Neural cell (in vitro differentiated cells): ENCODE results near the gene KBTBD6. TPM values are rescaled to one million over a fixed set of nuclear protein-coding genes. Genes with fewer than 3 reads are reported as not detected.

Experiments
- H2AFZ ChIP-seq: fragments of 200-600, 300-800 bp; sonication (generic), shearing (Covaris generic); 2 replicates; pipeline ENCODE4 v1.6.0; 2014; ENCODE audit warnings: low read depth, mild to moderate bottlenecking, antibody characterized with exemption, low read length, moderate library complexity
- H3F3A ChIP-seq: fragments of 200-600 bp; shearing (Covaris generic); 2 replicates; pipeline ENCODE4 v1.6.1; 2016; ENCODE audit warnings: mild to moderate bottlenecking, moderate library complexity, mixed read lengths, antibody characterized with exemption, low read length; ENCODE audit not compliant: insufficient read depth, poor library complexity, severe bottlenecking
- H3K27ac ChIP-seq: fragments of 200-600, 300-800 bp; sonication (generic), shearing (Covaris generic); 2 replicates; pipeline ENCODE4 v1.5.1; 2014; ENCODE audit warnings: mild to moderate bottlenecking, low read length, moderate library complexity
- H3K27me3 ChIP-seq: fragments of 300-800, 200-600 bp; sonication (generic), shearing (Covaris generic); 2 replicates; pipeline ENCODE4 v1.6.0; 2014; ENCODE audit warnings: mild to moderate bottlenecking, low read depth, low read length, moderate library complexity; ENCODE audit not compliant: insufficient read depth
- H3K36me3 ChIP-seq: fragments of 300-800, 200-600 bp; sonication (generic), shearing (Covaris generic); 2 replicates; pipeline ENCODE4 v1.5.1; 2014; ENCODE audit warnings: mild to moderate bottlenecking, antibody characterized with exemption, low read length, moderate library complexity; ENCODE audit not compliant: insufficient read depth
- H3K4me2 ChIP-seq: fragments of 300-800, 200-600 bp; sonication (generic), shearing (Covaris generic); 2 replicates; pipeline ENCODE4 v1.6.0; 2014; ENCODE audit warnings: mild to moderate bottlenecking, low read length
- H3K4me3 ChIP-seq: fragments of 300-800, 200-600 bp; sonication (generic), shearing (Covaris generic); 2 replicates; pipeline ENCODE4 v1.5.1; 2014; ENCODE audit warnings: mild to moderate bottlenecking, low read length, moderate library complexity
- H3K79me2 ChIP-seq: fragments of 200-600 bp; shearing (Covaris generic); replicated peaks from 2 replicates; pipeline ENCODE4 v1.6.0; 2014; ENCODE audit warnings: mild to moderate bottlenecking, low read length, moderate library complexity; ENCODE audit not compliant: insufficient read depth
- H3K9ac ChIP-seq: fragments of 300-800, 200-600 bp; sonication (generic), shearing (Covaris generic); 2 replicates; pipeline ENCODE4 v1.6.1; 2016; ENCODE audit warnings: mild to moderate bottlenecking, low read length, mixed read lengths
- H3K9me2 ChIP-seq: fragments of 200-600 bp; shearing (Covaris generic); 2 replicates; pipeline ENCODE4 v1.6.1; 2016; ENCODE audit warnings: mild to moderate bottlenecking, low read length, mixed read lengths; ENCODE audit not compliant: insufficient read depth
- H3K9me3 ChIP-seq: fragments of 200-600, 300-800 bp; sonication (generic), shearing (Covaris generic); 2 replicates; pipeline ENCODE4 v1.6.1; 2016; ENCODE audit warnings: mild to moderate bottlenecking, mixed run types, low read length, moderate library complexity, mixed read lengths
- H4K20me1 ChIP-seq: fragments of 200-600 bp; shearing (Covaris generic); 2 replicates; pipeline ENCODE4 v1.6.1; 2016; ENCODE audit warnings: mild to moderate bottlenecking, mixed run types; ENCODE audit not compliant: insufficient read depth
- CTCF ChIP-seq: fragments of 450-650 bp; IDR thresholded peaks from 2 replicates; pipeline ENCODE4 v1.5.1; 2014; ENCODE audit warnings: antibody characterized with exemption, mild to moderate bottlenecking, moderate library complexity; ENCODE audit not compliant: poor library complexity, severe bottlenecking
- EP300 ChIP-seq: fragments of 450-650 bp; conservative IDR thresholded peaks from 2 replicates; pipeline ENCODE4 v1.6.1; 2014; ENCODE audit warnings: antibody characterized with exemption, mild to moderate bottlenecking, moderate library complexity; ENCODE audit not compliant: poor library complexity, severe bottlenecking
- EZH2 ChIP-seq: fragments of 200-600, 300-800 bp; shearing (Covaris generic), sonication (generic); IDR thresholded peaks from 2 replicates; pipeline ENCODE4 v1.6.1; 2014; ENCODE audit warnings: antibody characterized with exemption, low read length, borderline replicate concordance, mild to moderate bottlenecking; ENCODE audit not compliant: insufficient read depth, poor library complexity, severe bottlenecking
- MXI1 ChIP-seq: fragments of 450-650 bp; conservative IDR thresholded peaks from 2 replicates; pipeline ENCODE4 v1.6.1; 2014; ENCODE audit warnings: antibody characterized with exemption, mild to moderate bottlenecking; ENCODE audit not compliant: poor library complexity, severe bottlenecking
- POLR2AphosphoS5 ChIP-seq: IDR thresholded peaks from 2 replicates; pipeline ENCODE4 v1.6.1; 2012
- RAD21 ChIP-seq: fragments of 450-650 bp; conservative IDR thresholded peaks from 2 replicates; pipeline ENCODE4 v1.6.1; 2014; ENCODE audit warnings: antibody characterized with exemption, mild to moderate bottlenecking, moderate library complexity
- REST ChIP-seq: IDR thresholded peaks from 2 replicates; pipeline ENCODE4 v1.6.1; 2012; ENCODE audit warnings: borderline replicate concordance
- SMC3 ChIP-seq: fragments of 450-650 bp; conservative IDR thresholded peaks from 2 replicates; pipeline ENCODE4 v1.6.1; 2014; ENCODE audit warnings: antibody characterized with exemption, mild to moderate bottlenecking, moderate library complexity; ENCODE audit not compliant: poor library complexity
- TAF1 ChIP-seq: IDR thresholded peaks from 2 replicates; pipeline ENCODE4 v1.6.1; 2012; ENCODE audit warnings: low read depth
- polyA minus RNA-seq: library from RNA; depleted of rRNA, polyadenylated mRNA; stranded (reverse); fragments of >200 nt; gene quantifications from 2 replicates; pipeline ENCODE4 v1.2.3, GENCODE V29; 2014
- polyA plus RNA-seq: library from polyadenylated mRNA; depleted of rRNA; stranded (reverse); fragments of >200 nt; gene quantifications from 2 replicates; pipeline ENCODE4 v1.2.3, GENCODE V29; 2014

Gene KBTBD6
- polyA plus RNA-seq (29.7 and 31.8 TPM in 2 replicates), polyA minus RNA-seq (76.2 and 82.8 TPM in 2 replicates)

GRCh38 chr13:41132512-41133152 is at the start of gene KBTBD6:
Gene KBTBD6, minus strand, starts transcription at chr13:41132802. Its CDS starts 291 bp downstream, at chr13:41132511.
- peaks cover 19% of the 10 kb centered on the region for H3K79me2 ChIP-seq
- H3K9ac ChIP-seq: peak within 1 kb of the TSS; percentile 78
- no peak for TF ChIP-seq CTCF
- TF ChIP-seq EP300: peak; percentile 22
- TF ChIP-seq SMC3: peak; percentile 51
- peak; percentile 95 for TF ChIP-seq MXI1
- TF ChIP-seq EZH2: no peak
- peak; percentile 94 for TF ChIP-seq POLR2AphosphoS5
- peak; percentile 92 for TF ChIP-seq TAF1
- peak; percentile 85 for TF ChIP-seq REST
- peak; percentile 48 for TF ChIP-seq RAD21
- peaks cover 7% of the 10 kb centered on the region for H3K36me3 ChIP-seq
- H3F3A ChIP-seq: no peaks in the 10 kb centered on the region
- peak within 1 kb of the TSS; percentile 86 for H3K27ac ChIP-seq
- H3K9me3 ChIP-seq: no peaks in the 10 kb centered on the region
- H3K4me2 ChIP-seq: peak within 1 kb of the TSS; percentile 98
- peak within 1 kb of the TSS; percentile 93 for H2AFZ ChIP-seq
- H3K27me3 ChIP-seq: no peaks in the 10 kb centered on the region
- peak within 1 kb of the TSS; percentile 71 for H3K4me3 ChIP-seq
- H3K9me2 ChIP-seq: no peaks in the 10 kb centered on the region
- no peaks in the 10 kb centered on the region for H4K20me1 ChIP-seq

- Histone ChIP-seq H3K9me3 (no peaks in the 10 kb centered on the region), H3F3A (no peaks in the 10 kb centered on the region), H3K9me2 (no peaks in the 10 kb centered on the region), H3K4me2 (no peak overlapping the region), H4K20me1 (no peaks in the 10 kb centered on the region), H3K27ac (no peak overlapping the region), H3K9ac (no peak overlapping the region), H2AFZ (no peak overlapping the region), H3K36me3 (no peaks in the 10 kb centered on the region), H3K79me2 (no peaks in the 10 kb centered on the region), H3K4me3 (no peak overlapping the region), H3K27me3 (no peaks in the 10 kb centered on the region)
- TF ChIP-seq EZH2: no peak
- no peak for TF ChIP-seq MXI1
- no peak for TF ChIP-seq SMC3
- TF ChIP-seq TAF1: no peak
- TF ChIP-seq REST: no peak
These were observed 49.6 kb upstream of the KBTBD6 start for GRCh38 chr13:41182231-41182630.
